Activated CD4-positive, alpha-beta T cell treated with anti-CD3 and anti-CD28 coated beads, Interleukin-10, Interleukin-2, amounts not matched to agents 100 ng/mL and 50 ng/mL, durations not matched to agents 16 hours and 8 hours (primary cell): ENCODE data around the gene SERPINB3.
"Not testable (repeated sequence)": the region's sequence is repeated elsewhere in the genome, so short reads cannot be mapped to it uniquely, and the experiment has no call there.

Source experiments
- DNase-seq: peaks from one replicate; pipeline ENCODE4 v3.0.0-alpha.2; 2020

Gene SERPINB3

DNA sequence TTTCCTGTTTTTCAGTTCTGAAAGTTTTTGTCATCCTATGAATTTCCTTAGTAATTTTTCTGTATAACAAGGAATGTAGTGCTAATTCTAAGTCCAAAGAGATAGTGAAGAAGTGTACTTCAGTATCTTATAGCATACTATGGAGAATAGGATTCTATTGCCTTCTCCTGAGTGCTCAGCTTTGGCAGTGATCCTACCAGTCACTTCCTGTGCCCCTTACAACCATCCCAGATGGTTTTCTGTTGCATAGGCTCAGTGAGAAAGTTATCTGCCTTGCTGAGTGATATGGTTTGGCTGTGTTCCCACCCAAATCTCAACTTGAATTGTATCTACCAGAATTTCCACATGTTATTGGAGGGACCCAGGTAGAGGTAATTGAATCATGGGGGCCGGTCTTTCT lies 17.0 kb downstream of the SERPINB3 start:
- not testable (repeated sequence) for DNase-seq

DNA sequence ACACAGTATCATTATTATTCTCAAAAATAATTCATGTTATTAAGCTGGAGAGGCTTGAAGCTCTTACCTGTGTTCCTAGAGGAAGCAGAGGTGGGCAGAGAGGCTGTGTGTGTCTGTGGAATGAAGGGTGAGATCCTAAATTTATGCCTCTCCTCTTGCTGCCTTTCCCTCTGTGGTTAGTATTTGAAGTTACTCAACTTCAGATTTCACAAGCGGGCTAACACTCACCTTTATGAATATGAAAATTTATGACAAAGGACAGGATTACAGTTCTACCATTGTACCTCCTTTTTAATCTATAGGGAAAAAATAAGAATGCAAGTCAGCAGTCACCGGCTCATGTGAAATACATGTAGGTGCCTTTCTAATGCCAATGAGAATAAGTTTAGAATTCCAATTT lies 17.6 kb downstream of the SERPINB3 start, which contains the start of gene SERPINB4:
Gene SERPINB4, minus strand, starts transcription at position 115 of the 400 bp plus-strand sequence. CDS start 679 bp downstream, outside the sequence.
- not testable (repeated sequence) for DNase-seq

DNA sequence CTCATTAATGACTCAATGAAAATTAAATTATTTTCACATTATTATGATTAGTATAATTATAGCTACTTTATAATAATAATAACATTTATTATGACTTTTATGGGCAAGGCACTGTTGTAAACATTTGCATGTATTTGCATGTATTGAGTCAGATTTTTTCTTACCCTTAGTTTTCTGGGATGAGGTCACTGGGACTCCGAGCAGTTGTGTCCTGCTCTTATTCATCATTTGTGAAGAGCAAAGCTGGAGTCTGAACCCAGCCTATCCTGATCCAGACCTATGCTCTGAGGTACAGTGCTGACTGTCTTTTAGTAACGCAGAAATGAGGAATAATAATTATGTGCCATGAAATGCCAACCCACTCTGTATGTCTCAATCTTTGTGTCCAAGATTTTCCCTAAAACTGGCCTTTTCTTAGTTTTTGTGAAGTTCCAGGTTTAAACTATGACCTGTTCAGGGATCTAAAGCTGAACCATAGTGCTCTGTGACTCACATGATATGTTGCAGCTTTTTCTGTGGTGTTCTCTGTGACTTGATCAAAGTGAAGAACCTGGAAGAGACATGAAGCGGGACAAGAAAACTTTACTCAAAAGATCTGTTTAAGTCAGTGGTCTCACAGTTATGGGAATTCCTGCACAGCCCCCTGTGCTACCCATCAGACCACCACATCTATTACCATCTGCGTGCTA lies 18.9 kb downstream of the SERPINB3 start:
- not testable (repeated sequence) for DNase-seq

DNA sequence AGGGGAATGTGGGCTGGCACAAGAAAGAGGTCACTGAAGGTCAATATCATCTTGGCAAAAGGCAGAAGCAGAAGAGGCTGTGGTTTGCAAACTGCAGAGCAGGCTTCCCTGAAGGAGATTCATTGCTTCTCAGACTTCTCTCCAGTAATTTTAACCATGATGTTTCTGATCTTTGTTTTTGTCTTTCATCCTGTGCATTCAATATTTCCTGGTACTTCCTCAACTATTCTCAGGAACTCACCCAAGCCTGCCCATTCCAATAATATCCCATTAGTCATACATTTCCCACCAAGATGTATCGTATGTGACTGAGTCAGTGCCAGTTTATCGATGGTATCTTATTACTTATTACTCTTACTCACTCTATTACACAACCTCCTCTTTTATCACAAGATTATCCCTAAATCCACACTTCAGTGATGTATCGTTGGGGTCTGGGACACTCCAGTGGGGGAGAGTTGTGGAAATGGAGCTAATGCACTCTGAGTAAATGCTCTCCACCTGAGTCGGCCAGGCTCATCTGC lies 20.5 kb downstream of the SERPINB3 start:
- DNase-seq, result not testable (repeated sequence)

DNA sequence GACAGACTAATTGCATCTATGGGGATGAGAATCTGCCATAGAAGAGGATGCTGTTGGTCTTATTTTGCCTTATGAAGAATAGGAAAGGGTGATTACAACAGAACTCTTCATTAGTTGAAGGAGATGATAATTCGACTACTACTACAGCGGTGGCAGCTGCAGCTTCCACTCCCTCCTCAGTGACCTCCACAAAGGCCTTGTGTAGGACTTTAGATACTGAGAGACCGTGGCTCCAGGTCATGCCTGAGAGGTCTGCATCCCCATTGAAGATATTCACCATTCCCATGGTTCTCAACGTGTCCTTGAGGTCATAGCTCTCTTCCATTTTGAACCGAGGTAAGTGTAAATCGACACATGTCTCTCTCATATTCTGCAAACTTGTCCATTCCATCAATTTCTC lies 24.0 kb downstream of the SERPINB3 start:
- DNase-seq, result no peak

DNA sequence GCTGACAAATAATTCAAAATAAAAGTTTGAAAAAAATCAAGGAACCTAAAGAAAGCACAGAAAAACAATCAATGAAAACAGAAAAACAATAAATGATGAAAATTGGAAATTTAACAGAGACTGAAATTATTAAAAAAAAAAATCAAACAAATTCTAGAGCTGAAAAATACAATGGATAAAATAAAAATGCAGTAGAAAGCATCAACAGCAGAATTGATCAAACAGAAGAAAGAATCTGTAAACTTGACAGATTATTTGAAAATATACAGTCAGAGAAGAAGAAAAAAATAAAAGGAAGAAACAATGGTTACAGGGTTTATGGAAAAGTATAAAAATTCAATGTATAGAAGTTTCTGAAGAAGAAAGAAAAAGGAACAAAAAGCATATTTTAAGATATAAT lies 33.9 kb downstream of the SERPINB3 start:
- DNase-seq, result no peak

DNA sequence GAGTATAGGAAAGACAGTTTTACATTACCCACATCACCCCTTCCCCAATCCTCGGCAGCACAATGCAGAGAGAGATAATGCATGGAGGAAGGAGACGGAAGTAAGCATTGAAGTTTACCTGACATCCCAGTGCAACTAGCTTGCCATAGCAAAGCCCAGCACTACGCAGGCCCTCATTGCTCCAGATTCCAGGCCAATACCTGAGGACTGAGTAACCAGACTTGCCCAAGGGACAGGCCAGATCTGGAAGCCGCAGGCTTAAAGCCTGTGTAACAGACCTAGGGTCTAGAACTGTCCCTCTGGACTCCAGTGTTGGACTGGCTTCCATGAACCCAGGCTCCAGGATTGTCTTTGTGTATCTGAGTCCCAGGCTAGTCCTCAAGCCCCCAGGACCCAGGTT lies 35.3 kb downstream of the SERPINB3 start:
- DNase-seq, result no peak

DNA sequence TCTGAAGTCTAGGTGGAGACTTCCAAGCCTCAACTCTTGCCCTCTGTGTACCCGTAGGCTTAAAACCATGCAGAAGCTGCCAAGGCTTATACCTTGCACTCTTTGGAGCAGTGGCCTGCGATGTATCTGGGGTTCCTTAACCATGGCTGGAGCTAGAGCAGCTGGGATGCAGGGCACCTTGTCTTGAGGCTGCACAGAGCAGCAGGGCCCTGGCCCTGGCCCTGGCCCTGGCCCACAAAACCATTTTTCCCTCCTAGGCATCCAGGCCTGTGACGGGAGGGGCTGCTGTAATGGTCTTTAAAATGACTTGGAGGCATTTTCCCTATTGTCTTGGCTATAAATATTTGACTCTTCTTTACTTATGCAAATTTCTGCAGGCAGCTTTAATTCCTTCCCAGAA lies 36.8 kb downstream of the SERPINB3 start:
- no peak for DNase-seq

DNA sequence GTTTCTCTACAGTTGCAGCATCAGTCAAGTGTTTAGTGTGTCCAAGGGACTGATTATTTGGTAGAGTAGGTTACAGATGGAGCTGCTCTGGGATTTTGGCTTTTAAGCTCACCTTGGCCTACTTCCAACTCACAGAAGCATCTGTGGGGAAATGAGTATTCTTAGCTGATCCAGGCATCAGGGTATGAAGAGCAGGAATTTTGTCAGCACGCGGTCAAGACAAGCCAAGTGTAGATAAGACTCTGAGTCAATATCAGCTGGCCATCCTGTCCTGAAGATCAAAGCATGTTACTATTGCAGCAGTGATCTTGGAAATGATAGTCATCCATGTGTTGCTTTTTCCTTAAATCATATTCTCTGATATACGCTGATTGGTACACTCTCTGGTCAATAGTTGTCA lies 42.0 kb downstream of the SERPINB3 start:
- no peak for DNase-seq

DNA sequence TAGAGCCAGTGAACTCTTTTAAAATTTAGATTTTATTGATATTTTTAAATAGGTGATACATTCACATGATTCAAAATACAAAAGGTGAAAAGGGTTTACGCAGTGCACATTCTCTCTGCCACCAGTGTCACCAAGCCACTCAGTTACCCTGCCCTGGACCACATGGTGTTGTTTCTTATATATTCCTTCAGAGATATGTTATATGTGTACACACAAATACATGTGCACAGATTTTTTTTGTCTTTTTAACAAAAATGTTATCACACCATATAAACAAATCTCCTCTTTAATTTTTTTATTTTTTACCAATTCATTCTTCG lies 43.8 kb downstream of the SERPINB3 start:
- no peak for DNase-seq

DNA sequence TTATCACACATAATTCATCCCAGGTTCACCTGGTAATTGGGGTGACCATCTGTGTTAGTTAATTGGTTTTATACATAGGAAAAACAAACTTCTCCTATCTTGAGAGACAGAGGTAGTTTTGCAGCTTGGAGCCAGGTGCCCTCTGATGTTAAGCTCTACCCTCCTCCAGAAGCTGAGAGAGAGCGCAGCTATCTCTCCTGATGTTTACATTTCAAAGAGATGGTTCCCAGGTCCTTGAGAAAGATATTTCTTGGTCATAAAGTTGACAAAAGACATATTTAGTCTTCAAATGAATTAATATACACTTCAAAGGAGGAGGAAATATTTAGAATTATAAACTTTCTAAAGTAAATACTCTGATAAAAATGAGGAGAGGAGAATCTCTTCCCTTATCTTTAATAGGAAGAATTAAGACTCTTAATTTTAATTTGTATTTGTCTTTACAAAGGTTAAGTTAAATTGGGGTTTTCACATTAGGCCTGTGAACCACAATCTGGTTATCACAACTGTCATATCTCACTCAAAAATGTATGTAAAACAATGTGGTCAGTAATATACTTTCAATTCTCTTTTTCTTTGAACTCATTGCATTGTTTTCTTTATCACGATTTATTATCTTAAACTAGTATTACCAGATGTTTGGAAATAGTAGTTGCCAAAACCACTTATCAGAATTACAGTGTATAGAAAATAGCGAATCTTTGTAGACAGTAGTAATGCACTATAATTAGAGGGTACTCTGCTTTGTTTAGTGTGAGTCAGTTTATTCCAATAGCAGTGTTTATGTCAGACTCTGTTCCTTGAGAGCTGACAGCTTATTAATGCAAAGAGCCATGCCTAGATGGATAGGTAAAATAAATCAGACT lies 44.4 kb downstream of the SERPINB3 start:
- DNase-seq, result no peak

DNA sequence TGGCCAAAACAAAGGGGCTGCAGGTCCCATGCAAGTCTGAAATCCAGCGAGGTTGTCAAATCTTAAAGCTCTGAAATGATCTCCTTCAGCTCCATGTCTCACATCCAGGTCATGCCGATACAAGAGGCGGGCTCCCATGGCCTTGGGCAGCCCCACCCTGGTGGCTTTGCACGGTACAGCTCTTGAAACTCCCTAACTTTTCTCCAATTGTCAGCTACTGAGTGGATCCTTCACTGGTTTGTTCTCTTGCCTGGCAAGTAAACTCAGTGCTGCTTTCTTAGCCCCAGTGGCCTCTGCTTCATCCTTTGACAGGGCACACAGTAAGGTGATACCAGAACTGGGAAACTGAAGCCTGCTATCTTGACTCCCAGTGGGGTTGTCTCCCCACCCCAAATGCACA lies 48.3 kb downstream of the SERPINB3 start:
- DNase-seq, result no peak

DNA sequence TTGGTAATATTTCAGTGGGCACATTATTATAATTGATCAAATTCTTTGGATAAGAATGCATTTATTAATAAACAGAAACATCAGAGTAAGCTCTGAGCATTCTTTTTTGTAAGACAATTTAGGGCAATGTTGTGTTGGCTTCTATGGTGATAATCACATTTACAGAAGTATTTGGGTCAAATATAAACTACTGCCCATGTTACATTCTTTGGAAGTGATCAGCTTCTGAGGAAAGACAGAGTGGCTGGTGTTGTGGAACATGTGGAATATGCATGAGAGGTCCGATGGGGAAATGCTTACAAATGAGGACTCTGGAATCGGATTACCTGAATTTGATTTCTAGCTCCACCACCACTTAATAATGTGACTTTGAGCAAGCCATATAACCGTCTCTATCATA lies 55.2 kb downstream of the SERPINB3 start:
- DNase-seq, result no peak
